HL-60/S4 treated with retinoic acid at 250 ng/mL for 4 days and 3 days (cell line): Measurements from ENCODE around the gene MED25.
"Not testable (repeated sequence)": the region's sequence is repeated elsewhere in the genome, so short reads cannot be mapped to it uniquely, and the experiment has no call there.

ENCODE experiments used
- in situ Hi-C: fragments of 300-500 bp; cut with MboI; formaldehyde crosslinking; loops from 2 replicates; pipeline ENCODE4 v1.7.0; 2022; ENCODE audit warnings: low sequenced_read_pairs

The MED25 gene

GRCh38 chr19:49812997-49813861 is 4.9 kb upstream of the MED25 start, which contains the start of gene FUZ:
TSS of gene FUZ (minus strand) at chr19:49813292. CDS start at chr19:49813106, 186 bp downstream.
- in situ Hi-C loops = no loop called here

GRCh38 chr19:49814010-49814409 is 4.1 kb upstream of the MED25 start:
- in situ Hi-C loops = no loop called here

- in situ Hi-C loops = no loop called here
These were observed 1.5 kb upstream of the MED25 start for GRCh38 chr19:49816590-49816989.

- in situ Hi-C loops = no loop called here
These were observed 721 bp downstream of the MED25 start for GRCh38 chr19:49818649-49819370.

- in situ Hi-C loops = not testable (repeated sequence)
These were observed 1.5 kb downstream of the MED25 start for GRCh38 chr19:49819452-49820115.

GRCh38 chr19:49820125-49820524 is 2.0 kb downstream of the MED25 start:
- in situ Hi-C loops = no loop called here

- in situ Hi-C loops = no loop called here
These were observed 5.4 kb downstream of the MED25 start for GRCh38 chr19:49823472-49823871.

- in situ Hi-C loops = no loop called here
These were observed 6.6 kb downstream of the MED25 start for GRCh38 chr19:49824662-49825061.

GRCh38 chr19:49827034-49827433 is 8.9 kb downstream of the MED25 start:
- in situ Hi-C loops = no loop called here

GRCh38 chr19:49829200-49829599 is 11.1 kb downstream of the MED25 start:
- in situ Hi-C loops = no loop called here

- in situ Hi-C loops = no loop called here
These were observed 11.6 kb downstream of the MED25 start for GRCh38 chr19:49829721-49830120.

GRCh38 chr19:49830766-49831165 is 12.7 kb downstream of the MED25 start:
- in situ Hi-C loops = no loop called here

- in situ Hi-C loops = no loop called here
These were observed 13.5 kb downstream of the MED25 start for GRCh38 chr19:49831592-49831991.

GRCh38 chr19:49832556-49832955 is 14.5 kb downstream of the MED25 start:
- in situ Hi-C loops = no loop called here

GRCh38 chr19:49833599-49833998 is 15.5 kb downstream of the MED25 start:
- in situ Hi-C loops = no loop called here

GRCh38 chr19:49835562-49835961 is 17.5 kb downstream of the MED25 start:
- in situ Hi-C loops = no loop called here

- in situ Hi-C loops = no loop called here
These were observed 18.3 kb downstream of the MED25 start for GRCh38 chr19:49836176-49837008.

- in situ Hi-C loops = no loop called here
These were observed 18.9 kb downstream of the MED25 start for GRCh38 chr19:49837009-49837310.

GRCh38 chr19:49837425-49837824 is 19.3 kb downstream of the MED25 start:
- in situ Hi-C loops = no loop called here

GRCh38 chr19:49838885-49839588 is 20.9 kb downstream of the MED25 start:
- in situ Hi-C loops = no loop called here
